ENCODE measurements around the gene PPP2R2C.

GRCh38 chr4:6427439-6428090 is 44.8 kb downstream of the PPP2R2C start:
- TF ChIP-seq CHD1 (IDR thresholded peaks at IDR 0.05; ENCODE audit: low read depth, low read length), result no peak
- TF ChIP-seq POLR2A (IDR thresholded peaks at IDR 0.05; ENCODE audit: low read depth, low read length), result no peak
- TF ChIP-seq RAD21 (IDR thresholded peaks at IDR 0.05; ENCODE audit: low read length), result no peak
- TF ChIP-seq CTCF (conservative IDR thresholded peaks at IDR 0.05; ENCODE audit: low read depth, low read length), result no peak
- no peak for TF ChIP-seq FOS (IDR thresholded peaks at IDR 0.05; ENCODE audit: low read depth, low read length)
- no peak for TF ChIP-seq USF2 (IDR thresholded peaks at IDR 0.05; ENCODE audit: low read depth, low read length)
- no peak for TF ChIP-seq MAFK (IDR thresholded peaks at IDR 0.05; ENCODE audit: low read depth, low read length)
- TF ChIP-seq NFE2L2 (IDR thresholded peaks at IDR 0.05; ENCODE audit: low read depth, low read length), result no peak
- TF ChIP-seq RFX5 (IDR thresholded peaks at IDR 0.05; ENCODE audit: low read depth, low read length), result no peak
- no peak for TF ChIP-seq BHLHE40 (IDR thresholded peaks at IDR 0.05; ENCODE audit: low read depth, low read length)
- TF ChIP-seq CEBPB (IDR thresholded peaks at IDR 0.05; ENCODE audit: low read depth, low read length), result no peak
- no peak for TF ChIP-seq MXI1 (IDR thresholded peaks at IDR 0.05; ENCODE audit: borderline replicate concordance, low read depth, low read length)
- no peak for TF ChIP-seq RCOR1 (IDR thresholded peaks at IDR 0.05; ENCODE audit: insufficient replicate concordance, low read length)
- TF ChIP-seq SMC3 (IDR thresholded peaks at IDR 0.05; ENCODE audit: low read depth, low read length), result no peak

All from IMR-90 (cell line).